GM21825 (cell line): ENCODE results near the gene SLC6A7.

Source experiments
- ATAC-seq: cut with Tn5 transposase; IDR thresholded peaks from one replicate; pipeline ENCODE4 v1.9.1; 2021; ENCODE audit warnings: mild to moderate bottlenecking, moderate library complexity; ENCODE audit not compliant: unreplicated experiment

Gene SLC6A7

DNA sequence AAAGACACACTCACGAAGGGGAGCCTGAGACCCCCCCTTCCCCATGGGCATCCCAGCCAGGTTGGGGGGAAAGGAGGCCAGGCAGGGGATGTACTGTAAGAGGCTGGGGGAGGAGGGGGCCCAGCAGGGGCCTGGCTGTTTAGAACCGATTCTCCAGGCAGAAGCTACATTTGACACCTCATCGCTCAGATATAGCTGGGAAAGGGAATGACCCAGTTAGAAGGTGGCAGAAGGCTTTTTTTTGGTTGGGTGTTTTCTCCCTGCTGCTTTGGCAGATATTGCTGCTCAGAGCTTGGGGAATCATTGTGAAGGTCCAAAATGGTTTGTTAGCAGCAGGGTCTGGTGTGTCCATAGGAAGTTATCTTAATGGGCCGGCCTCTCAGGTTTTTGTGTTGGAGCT is 17.3 kb upstream of the SLC6A7 start:
- no peak for ATAC-seq

GRCh38 chr5:150173161-150173560 is 16.7 kb upstream of the SLC6A7 start:
- no peak for ATAC-seq

GRCh38 chr5:150174285-150174684 is 15.6 kb upstream of the SLC6A7 start:
- no peak for ATAC-seq

- ATAC-seq = no peak
These were observed 14.8 kb upstream of the SLC6A7 start for GRCh38 chr5:150175076-150175475.

DNA sequence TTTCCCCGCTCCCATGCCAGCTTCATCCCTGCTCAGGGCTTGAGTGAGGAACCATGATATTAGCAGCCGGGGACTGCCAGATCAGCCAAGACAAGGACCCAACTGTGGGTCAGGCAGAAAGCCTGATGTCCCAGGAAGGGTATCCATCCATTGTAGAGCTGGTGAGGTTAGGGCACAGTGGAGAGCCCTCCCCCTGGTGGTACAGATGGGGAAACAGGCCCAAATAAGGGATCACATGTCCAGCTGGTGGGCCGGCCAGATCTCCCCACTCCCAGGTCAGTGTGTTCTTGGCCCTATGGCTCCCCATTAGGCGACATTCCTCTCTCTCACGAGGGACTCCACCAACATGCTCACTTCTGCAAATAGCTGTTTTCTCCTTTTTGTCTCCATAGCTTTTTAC is 14.3 kb upstream of the SLC6A7 start:
- ATAC-seq = no peak

DNA sequence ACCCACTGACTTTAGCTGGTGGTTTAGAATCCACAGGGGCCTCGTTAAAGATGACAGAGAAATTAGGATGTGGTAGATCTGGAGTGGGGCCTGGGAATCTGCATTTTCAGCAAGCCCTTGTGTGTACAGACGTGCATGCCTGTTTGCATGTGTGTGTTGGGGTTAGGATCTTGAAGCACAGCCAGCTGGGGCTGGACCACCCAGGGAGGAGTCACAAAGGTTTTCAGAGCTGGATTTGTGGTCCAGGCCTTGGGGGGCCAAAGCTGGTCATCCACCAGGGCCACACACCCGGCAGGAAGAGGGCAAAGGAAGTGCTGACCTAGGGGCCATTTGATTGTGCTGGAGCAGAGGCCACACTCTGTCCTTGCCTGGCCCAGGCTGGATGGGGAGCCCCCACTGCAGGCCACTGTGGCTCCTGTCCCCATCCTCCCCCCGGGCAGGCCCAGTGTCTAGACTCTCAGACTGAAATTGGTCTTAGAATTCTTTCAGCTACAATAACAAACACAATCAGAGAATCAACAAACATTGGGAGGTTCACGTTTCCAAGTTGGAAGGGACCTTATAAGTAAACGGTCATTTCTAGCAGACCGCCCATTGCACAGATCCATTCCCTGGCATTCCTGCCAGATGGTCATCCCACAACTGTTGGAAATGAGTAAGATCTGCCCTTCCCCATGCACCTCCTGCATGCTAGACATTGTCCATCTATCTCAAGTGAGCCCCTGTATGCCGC is 13.0 kb upstream of the SLC6A7 start:
- no peak for ATAC-seq

- no peak for ATAC-seq
These were observed 12.1 kb upstream of the SLC6A7 start for GRCh38 chr5:150177721-150178120.

DNA sequence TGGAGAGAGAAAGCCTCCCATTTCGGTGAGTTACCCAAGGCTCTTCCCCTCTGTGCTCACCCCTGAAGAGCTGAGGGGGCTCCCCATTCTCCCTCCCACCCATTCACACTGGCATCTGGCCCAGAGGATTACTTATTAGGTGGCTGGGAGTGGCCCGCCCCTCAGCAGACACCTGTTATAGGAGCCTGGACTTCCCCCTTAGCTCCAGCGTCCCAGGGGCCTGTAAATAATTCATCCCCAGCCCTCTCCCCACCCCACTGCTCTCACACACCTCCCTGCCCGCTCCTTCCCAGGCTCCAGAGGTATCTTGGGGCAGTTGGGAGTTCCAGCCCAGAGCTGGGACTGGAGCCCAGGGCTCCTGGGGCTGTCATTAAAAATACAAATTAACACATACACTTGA is 11.6 kb upstream of the SLC6A7 start:
- no peak for ATAC-seq

DNA sequence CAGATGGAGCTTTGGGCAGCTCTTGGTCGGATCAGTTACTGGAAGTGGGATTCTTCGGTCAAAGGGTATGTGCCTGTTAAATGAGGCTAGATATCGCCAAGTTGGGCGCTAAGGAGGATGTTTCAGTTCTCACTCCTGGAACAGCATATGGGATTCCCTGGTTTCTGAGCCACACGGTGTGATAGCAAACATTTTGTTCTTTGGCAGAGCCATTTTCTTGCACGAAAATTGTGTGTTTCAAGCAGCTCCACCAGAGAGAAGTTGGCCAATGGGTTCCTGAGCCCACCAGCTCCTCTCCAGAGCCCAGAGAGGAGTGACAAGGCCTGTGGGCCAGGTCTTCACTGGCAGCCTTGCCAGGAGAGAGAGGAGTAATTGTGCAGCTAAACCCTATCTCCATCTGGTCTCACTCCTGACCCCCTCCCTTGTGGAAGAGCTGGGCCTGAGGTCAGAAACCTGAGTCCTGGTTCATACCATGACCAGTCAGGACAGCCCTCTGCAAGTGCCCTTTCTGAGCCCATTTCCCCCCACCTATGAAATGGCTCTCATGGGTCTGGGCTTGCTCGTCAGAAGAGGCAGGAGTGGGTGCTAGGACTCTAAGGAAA is 10.7 kb upstream of the SLC6A7 start:
- ATAC-seq = no peak

DNA sequence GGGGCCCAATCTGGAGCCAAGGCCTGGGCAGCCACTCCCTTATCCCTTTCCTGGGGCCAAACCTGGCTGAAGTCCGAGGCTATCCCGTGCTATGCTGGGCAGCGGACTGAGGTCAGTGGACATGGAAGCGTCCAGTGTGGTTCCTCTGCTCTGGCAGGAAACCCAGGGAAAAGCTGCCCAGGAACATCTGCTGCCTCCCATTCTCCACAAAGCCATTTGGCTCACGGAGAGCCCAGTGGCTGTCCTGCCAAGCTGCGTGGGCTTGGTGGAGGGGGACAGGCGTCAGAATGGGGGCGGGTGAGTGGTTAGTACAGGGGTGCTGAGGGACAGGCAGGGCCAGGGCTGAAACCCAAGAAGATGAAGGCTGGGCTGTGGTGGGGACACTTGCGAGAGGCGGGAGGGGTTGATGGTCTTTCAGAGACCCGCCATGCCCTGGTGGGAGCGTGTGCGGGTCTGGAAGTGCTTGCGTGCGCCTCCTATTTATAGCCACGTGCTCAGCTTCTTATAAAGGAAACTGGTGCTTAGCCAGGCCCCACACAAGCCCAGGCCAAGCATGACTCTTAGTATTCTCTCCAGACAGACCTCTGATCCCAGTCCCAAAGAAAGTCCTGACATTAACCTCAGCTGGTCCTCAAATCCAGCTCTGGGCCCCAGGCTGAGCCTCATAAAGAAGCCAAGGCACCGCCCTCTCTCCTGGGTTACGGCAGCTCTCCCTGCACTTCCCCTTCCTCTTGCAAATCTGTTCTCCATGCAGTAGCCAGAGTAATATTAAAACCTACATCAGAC is 9.4 kb upstream of the SLC6A7 start:
- ATAC-seq = no peak

GRCh38 chr5:150181027-150181426 is 8.8 kb upstream of the SLC6A7 start:
- ATAC-seq = no peak

DNA sequence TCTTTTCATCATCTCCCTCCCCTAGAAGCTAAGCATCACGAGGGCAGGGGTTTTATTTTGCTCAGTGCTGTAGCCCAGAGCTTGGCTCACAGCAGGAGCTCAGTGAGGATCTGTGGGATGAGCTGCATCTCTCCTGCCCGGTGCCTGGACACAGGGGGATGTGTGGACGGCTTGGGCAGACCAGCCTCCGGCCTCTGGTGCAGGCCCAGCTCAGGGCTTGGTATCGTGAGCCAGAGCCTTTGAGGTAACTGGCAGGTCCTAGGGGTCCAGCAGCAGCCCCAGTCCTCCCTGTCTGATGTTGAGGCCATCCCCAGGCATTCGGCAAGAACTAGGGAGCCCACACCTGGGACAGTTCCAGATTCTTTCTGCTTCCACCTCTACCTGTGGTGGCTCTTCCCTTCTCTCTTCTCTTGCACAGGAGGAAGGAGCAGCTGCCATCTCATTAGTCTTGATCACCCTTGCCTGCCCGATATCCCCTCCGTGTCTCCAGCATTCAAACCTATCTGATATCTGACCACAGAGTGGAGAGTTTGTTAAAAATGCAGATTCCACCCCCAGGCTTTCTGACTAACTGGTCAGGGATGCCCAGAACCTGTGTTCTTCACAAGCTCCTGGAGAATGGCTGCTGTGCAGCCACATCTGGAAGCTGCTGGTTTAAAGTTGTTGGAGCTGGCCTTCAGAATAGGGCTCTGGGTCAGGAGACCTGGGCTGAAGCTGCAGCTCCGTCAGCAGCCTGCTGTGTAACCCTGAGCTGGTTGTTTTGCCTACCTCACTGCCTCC is 7.9 kb upstream of the SLC6A7 start:
- ATAC-seq = no peak

DNA sequence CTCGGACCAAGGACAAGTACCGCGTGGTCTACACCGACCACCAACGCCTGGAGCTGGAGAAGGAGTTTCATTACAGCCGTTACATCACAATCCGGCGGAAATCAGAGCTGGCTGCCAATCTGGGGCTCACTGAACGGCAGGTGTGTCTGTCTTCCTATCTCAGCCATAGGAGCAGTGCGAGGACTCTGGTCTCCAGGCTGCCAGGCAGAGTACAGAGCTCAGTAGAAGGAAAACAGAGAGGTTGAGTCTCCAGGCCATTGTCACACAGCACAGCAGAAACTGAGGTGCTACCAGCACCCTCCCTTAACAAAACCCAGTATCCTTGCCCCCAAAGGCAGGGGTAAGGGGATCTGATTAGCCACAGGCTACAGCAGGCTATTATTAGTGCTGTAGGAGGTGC is 7.1 kb upstream of the SLC6A7 start:
- ATAC-seq = no peak

- ATAC-seq = no peak
These were observed 6.4 kb upstream of the SLC6A7 start for GRCh38 chr5:150183436-150183835.

DNA sequence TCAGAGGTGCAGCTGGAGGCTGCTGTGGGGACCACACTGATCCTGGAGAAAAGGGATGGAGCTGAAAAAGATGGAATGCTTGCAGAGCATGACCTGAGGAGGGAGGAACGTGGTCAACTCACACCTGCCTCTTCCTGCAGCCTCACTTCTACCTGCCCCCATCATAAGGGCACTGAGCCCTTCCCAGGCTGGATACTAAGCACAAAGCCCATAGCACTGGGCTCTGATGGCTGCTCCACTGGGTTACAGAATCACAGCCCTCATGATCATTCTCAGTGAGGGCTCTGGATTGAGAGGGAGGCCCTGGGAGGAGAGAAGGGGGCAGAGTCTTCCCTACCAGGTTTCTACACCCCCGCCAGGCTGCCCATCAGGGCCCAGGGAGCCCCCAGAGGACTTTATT is 5.9 kb upstream of the SLC6A7 start:
- ATAC-seq = no peak

- no peak for ATAC-seq
These were observed 4.6 kb upstream of the SLC6A7 start for GRCh38 chr5:150184990-150185912.

DNA sequence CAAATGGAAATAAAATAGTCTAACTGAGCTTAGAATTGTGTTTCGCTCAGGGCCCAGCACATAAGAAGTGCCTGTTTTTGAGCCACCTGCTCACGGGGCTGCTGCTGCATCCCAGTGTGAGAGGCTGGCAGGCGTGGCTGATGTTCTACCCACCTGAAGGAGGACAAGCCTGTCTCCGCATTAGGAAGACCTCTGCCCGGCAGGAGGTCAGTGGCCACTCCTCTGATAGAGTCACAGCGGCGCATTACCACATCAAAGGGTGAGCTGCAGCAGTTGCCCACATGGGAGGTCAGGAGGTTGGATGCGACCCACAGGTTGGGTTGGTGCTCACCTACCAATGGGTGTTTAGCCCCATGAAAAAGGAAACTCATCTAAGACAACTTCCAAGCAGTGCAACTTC is 3.7 kb upstream of the SLC6A7 start:
- ATAC-seq = no peak

DNA sequence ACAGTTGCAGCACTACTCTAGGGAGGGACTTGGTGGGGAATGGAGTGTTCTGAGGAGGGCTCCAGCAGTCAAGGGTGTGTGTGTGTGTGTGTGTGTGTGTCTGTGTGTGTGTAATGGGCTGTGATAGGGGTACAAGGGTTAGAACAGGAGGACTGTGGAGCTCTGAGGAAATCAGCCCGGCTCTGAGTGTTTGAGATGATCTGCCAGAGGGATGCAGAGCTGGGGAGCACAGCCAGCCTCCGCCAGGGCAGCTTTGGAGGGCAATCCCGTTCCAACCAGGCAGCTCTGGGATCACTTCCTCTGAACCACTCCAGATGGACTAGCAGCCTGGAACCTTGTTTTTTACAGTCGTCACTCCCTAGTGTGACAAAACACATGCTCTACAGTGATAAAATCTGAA is 3.0 kb upstream of the SLC6A7 start:
- no peak for ATAC-seq

DNA sequence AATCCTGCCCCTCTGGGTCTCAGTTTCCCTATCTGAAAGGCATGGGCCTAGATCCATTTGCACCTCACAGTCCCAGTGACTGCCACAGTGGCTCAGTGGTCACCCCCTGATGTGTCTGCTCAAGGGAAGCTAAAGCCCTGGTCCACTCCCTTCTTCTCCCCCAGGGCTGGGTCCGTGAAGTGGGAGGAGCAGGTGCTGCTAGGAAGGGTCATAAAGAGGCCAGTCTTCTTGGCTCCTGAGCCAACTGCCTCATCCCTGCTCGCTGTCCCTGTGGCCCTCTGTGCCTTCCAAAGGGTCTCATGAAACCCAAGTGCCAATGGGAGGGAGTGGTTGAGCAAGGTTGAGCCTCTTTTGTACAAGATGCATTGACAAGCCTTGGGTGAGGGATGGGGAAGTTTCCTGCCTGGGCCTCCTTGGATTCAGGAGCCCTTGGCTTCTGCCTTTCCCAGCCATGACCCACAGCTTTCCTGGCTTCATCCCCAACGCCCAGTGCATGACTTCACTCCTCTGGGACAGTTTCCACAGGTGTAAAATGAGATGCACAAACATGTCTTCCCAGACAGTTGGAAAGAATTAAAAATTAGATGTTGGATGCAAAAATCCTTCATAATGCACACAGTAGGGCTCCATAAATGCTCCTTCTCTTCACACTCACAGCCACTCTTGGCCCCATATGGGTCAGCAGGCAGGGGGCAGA is 1.6 kb upstream of the SLC6A7 start:
- ATAC-seq = no peak

- no peak for ATAC-seq
These were observed 536 bp upstream of the SLC6A7 start for GRCh38 chr5:150189326-150189725.
